ENCODE results near the gene SCCPDH.

DNA sequence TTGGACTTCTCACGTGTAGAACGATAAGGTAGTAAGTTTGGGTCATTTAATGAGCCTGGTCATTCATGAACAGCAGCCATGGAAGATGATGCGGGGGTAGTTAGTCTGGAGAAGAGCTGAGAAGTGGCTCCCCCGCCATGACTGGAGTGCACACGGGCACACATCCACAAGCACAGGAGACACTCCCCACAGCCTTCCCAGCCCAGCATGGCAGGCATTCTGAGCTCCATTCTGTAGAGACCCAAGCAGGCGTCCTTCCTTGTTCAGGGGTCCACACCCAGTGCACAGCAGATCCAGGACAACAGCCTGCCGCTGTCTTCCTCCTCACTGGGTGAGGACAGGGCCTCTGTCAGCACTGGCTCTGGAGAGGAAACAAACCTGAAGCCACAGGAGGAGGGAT, 57.0 kb downstream of the SCCPDH start:
- no peak for TF ChIP-seq GABPB1 (CRISPR knock-in tag; IDR thresholded peaks at IDR 0.05)
- TF ChIP-seq, protein P1, sequence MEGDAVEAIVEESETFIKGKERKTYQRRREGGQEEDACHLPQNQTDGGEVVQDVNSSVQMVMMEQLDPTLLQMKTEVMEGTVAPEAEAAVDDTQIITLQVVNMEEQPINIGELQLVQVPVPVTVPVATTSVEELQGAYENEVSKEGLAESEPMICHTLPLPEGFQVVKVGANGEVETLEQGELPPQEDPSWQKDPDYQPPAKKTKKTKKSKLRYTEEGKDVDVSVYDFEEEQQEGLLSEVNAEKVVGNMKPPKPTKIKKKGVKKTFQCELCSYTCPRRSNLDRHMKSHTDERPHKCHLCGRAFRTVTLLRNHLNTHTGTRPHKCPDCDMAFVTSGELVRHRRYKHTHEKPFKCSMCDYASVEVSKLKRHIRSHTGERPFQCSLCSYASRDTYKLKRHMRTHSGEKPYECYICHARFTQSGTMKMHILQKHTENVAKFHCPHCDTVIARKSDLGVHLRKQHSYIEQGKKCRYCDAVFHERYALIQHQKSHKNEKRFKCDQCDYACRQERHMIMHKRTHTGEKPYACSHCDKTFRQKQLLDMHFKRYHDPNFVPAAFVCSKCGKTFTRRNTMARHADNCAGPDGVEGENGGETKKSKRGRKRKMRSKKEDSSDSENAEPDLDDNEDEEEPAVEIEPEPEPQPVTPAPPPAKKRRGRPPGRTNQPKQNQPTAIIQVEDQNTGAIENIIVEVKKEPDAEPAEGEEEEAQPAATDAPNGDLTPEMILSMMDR (IDR thresholded peaks at IDR 0.05 in 2 of 3, conservative IDR thresholded peaks at IDR 0.05 in 1 of 3; ENCODE audit: insufficient read depth in 2 of 3, low read depth in 1 of 3, low read length in 3 of 3), result no peak
- no peak for TF ChIP-seq SMARCC2 (IDR thresholded peaks at IDR 0.05; ENCODE audit: low read depth)
- TF ChIP-seq, protein P2, sequence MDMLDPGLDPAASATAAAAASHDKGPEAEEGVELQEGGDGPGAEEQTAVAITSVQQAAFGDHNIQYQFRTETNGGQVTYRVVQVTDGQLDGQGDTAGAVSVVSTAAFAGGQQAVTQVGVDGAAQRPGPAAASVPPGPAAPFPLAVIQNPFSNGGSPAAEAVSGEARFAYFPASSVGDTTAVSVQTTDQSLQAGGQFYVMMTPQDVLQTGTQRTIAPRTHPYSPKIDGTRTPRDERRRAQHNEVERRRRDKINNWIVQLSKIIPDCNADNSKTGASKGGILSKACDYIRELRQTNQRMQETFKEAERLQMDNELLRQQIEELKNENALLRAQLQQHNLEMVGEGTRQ (CRISPR knock-in tag; IDR thresholded peaks at IDR 0.05), result no peak
- no peak for TF ChIP-seq SETDB1 (IDR thresholded peaks at IDR 0.05; ENCODE audit: low read length)
- TF ChIP-seq HBP1 (CRISPR knock-in tag; IDR thresholded peaks at IDR 0.05), result no peak
- TF ChIP-seq POLR2A (conservative IDR thresholded peaks at IDR 0.05), result no peak
- TF ChIP-seq ESRRA (IDR thresholded peaks at IDR 0.05; ENCODE audit: borderline replicate concordance, low read depth), result no peak
- no peak for TF ChIP-seq E2F4 (CRISPR knock-in tag; IDR thresholded peaks at IDR 0.05; ENCODE audit: low read depth)
- TF ChIP-seq ZNF23 (CRISPR knock-in tag; IDR thresholded peaks at IDR 0.05), result no peak
- TF ChIP-seq PTRF (tag; IDR thresholded peaks at IDR 0.05), result no peak
- TF ChIP-seq USF1 (CRISPR knock-in tag; IDR thresholded peaks at IDR 0.05), result no peak
- TF ChIP-seq SIN3A (IDR thresholded peaks at IDR 0.05; ENCODE audit: borderline replicate concordance in 2 of 2, control insufficient read depth in 1 of 2, low read depth in 2 of 2, low read length in 2 of 2), result no peak
